Breast epithelium (tissue), 4 donors: ENCODE measurements around the gene CDC5L. TPM values are rescaled to one million over a fixed set of nuclear protein-coding genes. Genes with fewer than 3 reads are reported as not detected.

ENCODE experiments used
- DNase-seq, 2 donors: peaks; one replicate each; pipeline ENCODE4 v3.0.0-alpha.2; 2019; ENCODE audit warnings: low spot score in 2 of 2
- H3K27ac ChIP-seq, 2 donors: fragments of 200-600 bp; sonication (generic) in 1 of 2; one replicate each; pipeline ENCODE4 v1.5.1; 2016 to 2019; ENCODE audit warnings: mild to moderate bottlenecking in 1 of 2
- H3K27me3 ChIP-seq, 2 donors: fragments of 200-600 bp; sonication (generic) in 1 of 2; one replicate each; pipeline versions ENCODE4 v1.5.1 to v1.6.0; 2017 to 2019; ENCODE audit warnings: control low read depth in 1 of 2, mild to moderate bottlenecking in 1 of 2
- H3K36me3 ChIP-seq: fragments of 200-600 bp; one replicate; pipeline ENCODE4 v1.5.1; 2019
- H3K4me1 ChIP-seq, 2 donors: fragments of 200-600 bp; sonication (generic); one replicate each; pipeline ENCODE4 v1.5.1; 2016 to 2019; ENCODE audit warnings: control low read depth in 1 of 2
- H3K4me3 ChIP-seq, 3 donors: fragments of 200-600 bp; sonication (generic); 1 replicate in 2 of 3; 2 replicates in 1 of 3; pipeline ENCODE4 v1.5.1; 2016 to 2019; ENCODE audit warnings: mild to moderate bottlenecking in 3 of 3, moderate library complexity in 2 of 3
- H3K9me3 ChIP-seq, 2 donors: fragments of 200-600 bp; sonication (generic) in 1 of 2; one replicate each; pipeline ENCODE4 v1.5.1; 2016 to 2019; ENCODE audit warnings: control low read depth in 1 of 2
- POLR2A ChIP-seq: fragments of 450-650 bp; IDR thresholded peaks from one replicate; pipeline ENCODE4 v1.6.1; 2016; ENCODE audit warnings: antibody characterized with exemption, mild to moderate bottlenecking, moderate library complexity
- POLR2AphosphoS5 ChIP-seq, 3 donors: sonication (generic); formaldehyde crosslinking; IDR thresholded peaks; one replicate each; pipeline ENCODE4 v1.6.1; 2017; ENCODE audit warnings: antibody characterized with exemption in 3 of 3
- intact Hi-C: fragments of 100-400 bp; cut with DNase I; formaldehyde crosslinking; loops from one replicate; pipeline ENCODE4 v1.15.1; 2023; ENCODE audit warnings: low total_unique reads
- total RNA-seq, 3 donors: library from RNA; depleted of rRNA; stranded (reverse); fragments of >200 nt; gene quantifications; one replicate each; pipeline ENCODE4 v1.1.0, GENCODE V29; 2016
- TF ChIP-seq, protein P1 (sequence below), 3 donors: fragments of 450-650 bp; IDR thresholded peaks; one replicate each; pipeline ENCODE4 v1.5.1; 2016 to 2017; ENCODE audit warnings: antibody characterized with exemption in 3 of 3, mild to moderate bottlenecking in 3 of 3, moderate library complexity in 3 of 3

CDC5L gene
- total RNA-seq, 3 donors from 2014 or later, result 21.1 to 29.1 (median 22.0) TPM

GRCh38 chr6:44352259-44352658, 35.2 kb upstream of the CDC5L start:
- TF ChIP-seq POLR2A, result no peak
- TF ChIP-seq POLR2AphosphoS5 (IDR thresholded peaks at IDR 0.05), result no peak
- TF ChIP-seq, protein P1, sequence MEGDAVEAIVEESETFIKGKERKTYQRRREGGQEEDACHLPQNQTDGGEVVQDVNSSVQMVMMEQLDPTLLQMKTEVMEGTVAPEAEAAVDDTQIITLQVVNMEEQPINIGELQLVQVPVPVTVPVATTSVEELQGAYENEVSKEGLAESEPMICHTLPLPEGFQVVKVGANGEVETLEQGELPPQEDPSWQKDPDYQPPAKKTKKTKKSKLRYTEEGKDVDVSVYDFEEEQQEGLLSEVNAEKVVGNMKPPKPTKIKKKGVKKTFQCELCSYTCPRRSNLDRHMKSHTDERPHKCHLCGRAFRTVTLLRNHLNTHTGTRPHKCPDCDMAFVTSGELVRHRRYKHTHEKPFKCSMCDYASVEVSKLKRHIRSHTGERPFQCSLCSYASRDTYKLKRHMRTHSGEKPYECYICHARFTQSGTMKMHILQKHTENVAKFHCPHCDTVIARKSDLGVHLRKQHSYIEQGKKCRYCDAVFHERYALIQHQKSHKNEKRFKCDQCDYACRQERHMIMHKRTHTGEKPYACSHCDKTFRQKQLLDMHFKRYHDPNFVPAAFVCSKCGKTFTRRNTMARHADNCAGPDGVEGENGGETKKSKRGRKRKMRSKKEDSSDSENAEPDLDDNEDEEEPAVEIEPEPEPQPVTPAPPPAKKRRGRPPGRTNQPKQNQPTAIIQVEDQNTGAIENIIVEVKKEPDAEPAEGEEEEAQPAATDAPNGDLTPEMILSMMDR (IDR thresholded peaks at IDR 0.05), result no peak
- Histone ChIP-seq H3K4me1 (no peaks in the 10 kb centered on the region), H3K36me3 (no peaks in the 10 kb centered on the region), H3K9me3 (no peaks in the 10 kb centered on the region), H3K4me3 (no peak overlapping the region), H3K27ac (no peak overlapping the region), H3K27me3 (no peaks in the 10 kb centered on the region)
- DNase-seq, result no peak
- intact Hi-C loops, result no loop called here

- DNase-seq, result no peak
- H3K4me3 ChIP-seq, result no peak overlapping the region
- intact Hi-C loops, result no loop called here
- TF ChIP-seq, protein P1 (IDR thresholded peaks at IDR 0.05), result no peak
- no peak for TF ChIP-seq POLR2A
- no peak for TF ChIP-seq POLR2AphosphoS5 (IDR thresholded peaks at IDR 0.05)
- no peaks in the 10 kb centered on the region for H3K27me3 ChIP-seq
- H3K4me1 ChIP-seq, result no peaks in the 10 kb centered on the region
- H3K9me3 ChIP-seq, result no peaks in the 10 kb centered on the region
- no peak overlapping the region for H3K27ac ChIP-seq
- H3K36me3 ChIP-seq, result no peaks in the 10 kb centered on the region
Observed at GRCh38 chr6:44353336-44353735, 34.2 kb upstream of the CDC5L start.

GRCh38 chr6:44355640-44356039, 31.9 kb upstream of the CDC5L start:
- TF ChIP-seq, protein P1 (IDR thresholded peaks at IDR 0.05), result no peak
- TF ChIP-seq POLR2A (no peak), POLR2AphosphoS5 (IDR thresholded peaks at IDR 0.05) (no peak)
- no peak overlapping the region for H3K27ac ChIP-seq
- no peaks in the 10 kb centered on the region for H3K4me1 ChIP-seq
- no peaks in the 10 kb centered on the region for H3K36me3 ChIP-seq
- H3K4me3 ChIP-seq, result no peak overlapping the region
- no peaks in the 10 kb centered on the region for H3K27me3 ChIP-seq
- intact Hi-C loops, result no loop called here
- no peaks in the 10 kb centered on the region for H3K9me3 ChIP-seq
- DNase-seq, result no peak

GRCh38 chr6:44356487-44356886, 31.0 kb upstream of the CDC5L start:
- Histone ChIP-seq H3K27me3 (no peaks in the 10 kb centered on the region), H3K36me3 (no peaks in the 10 kb centered on the region), H3K4me1 (no peaks in the 10 kb centered on the region), H3K4me3 (no peak overlapping the region), H3K9me3 (no peaks in the 10 kb centered on the region), H3K27ac (no peak overlapping the region)
- DNase-seq, result no peak
- intact Hi-C loops, result no loop called here
- TF ChIP-seq POLR2AphosphoS5 (IDR thresholded peaks at IDR 0.05) (no peak), POLR2A (no peak)
- TF ChIP-seq, protein P1 (IDR thresholded peaks at IDR 0.05), result no peak

DNA sequence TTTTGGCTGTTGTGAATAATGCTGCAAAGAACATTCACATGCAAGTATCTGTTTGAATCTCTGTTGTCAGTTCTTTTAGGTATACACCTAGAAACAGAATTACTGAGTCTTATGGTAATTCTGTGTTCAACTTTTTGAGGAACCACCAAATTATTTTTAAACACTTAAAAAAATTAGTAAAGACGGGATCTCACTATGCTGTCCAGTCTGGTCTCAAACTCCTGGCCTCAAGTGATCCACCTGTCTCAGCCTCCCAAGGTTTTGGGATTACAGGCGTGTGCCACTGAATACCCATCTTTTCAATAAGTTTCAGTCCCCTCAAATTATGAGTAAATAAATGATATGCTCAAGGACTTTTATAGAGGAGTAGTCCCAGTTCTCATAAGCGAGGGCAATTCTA, 27.5 kb upstream of the CDC5L start:
- H3K4me3 ChIP-seq, result no peak overlapping the region
- intact Hi-C loops, result no loop called here
- H3K36me3 ChIP-seq, result no peaks in the 10 kb centered on the region
- H3K9me3 ChIP-seq, result no peaks in the 10 kb centered on the region
- H3K4me1 ChIP-seq, result no peaks in the 10 kb centered on the region
- TF ChIP-seq, protein P1 (IDR thresholded peaks at IDR 0.05), result no peak
- TF ChIP-seq POLR2A, result no peak
- H3K27ac ChIP-seq, result no peak overlapping the region
- no peaks in the 10 kb centered on the region for H3K27me3 ChIP-seq
- no peak for DNase-seq
